HG02678 (cell line): ENCODE data around the gene DNAI2.
"Not testable (repeated sequence)": the region's sequence is repeated elsewhere in the genome, so short reads cannot be mapped to it uniquely, and the experiment has no call there.

Source experiments
- ATAC-seq: cut with Tn5 transposase; IDR thresholded peaks from one replicate; pipeline ENCODE4 v1.9.1; 2021; ENCODE audit warnings: mild to moderate bottlenecking, moderate library complexity; ENCODE audit not compliant: unreplicated experiment

Gene DNAI2

GRCh38 chr17:74274709-74275340 lies 791 bp downstream of the DNAI2 start:
- ATAC-seq = no peak

- ATAC-seq = no peak
Measured at GRCh38 chr17:74276051-74276476, 2.0 kb downstream of the DNAI2 start.

DNA sequence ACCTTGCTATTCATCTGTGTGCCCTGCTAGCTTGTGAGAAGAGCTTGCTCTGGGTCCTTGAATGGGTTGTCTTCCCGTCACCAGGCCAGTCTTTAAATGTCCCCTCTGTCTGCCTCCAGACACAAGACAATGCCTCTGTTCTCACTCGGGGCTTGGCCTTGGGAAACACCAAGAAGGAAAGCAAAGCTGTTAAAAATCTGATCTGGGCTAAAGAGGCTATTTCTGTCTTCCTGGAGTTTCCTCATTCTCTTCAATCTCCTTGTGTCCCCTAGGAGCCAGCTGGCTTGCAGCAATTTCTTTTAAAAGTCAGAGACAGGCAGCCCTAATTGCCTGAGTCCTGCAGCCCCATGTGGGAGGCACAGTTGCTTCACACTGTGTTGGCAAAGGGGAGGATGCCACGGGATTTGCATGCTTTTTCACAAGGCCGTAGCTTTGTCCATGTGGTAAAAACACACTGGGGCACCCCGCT lies 2.5 kb downstream of the DNAI2 start:
- ATAC-seq = no peak

DNA sequence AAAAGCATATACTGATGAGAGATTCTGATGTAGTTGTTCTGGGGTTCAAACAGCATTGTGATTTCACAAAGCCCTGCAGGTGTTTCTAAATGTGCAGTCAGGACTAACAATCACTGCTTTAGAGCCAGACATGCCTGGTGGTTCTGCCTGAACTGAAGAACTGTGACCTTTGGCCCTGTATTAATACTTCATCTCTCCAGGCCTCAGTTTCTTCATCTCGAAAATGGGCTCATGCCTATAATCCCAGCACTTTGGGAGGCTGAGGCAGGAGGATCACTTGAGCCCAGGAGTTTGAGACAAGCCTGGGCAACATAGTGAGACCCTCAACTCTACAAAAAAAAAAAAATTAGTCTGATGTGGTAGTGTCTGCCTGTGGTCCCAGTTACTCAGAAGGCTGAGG lies 3.9 kb downstream of the DNAI2 start:
- no peak for ATAC-seq

GRCh38 chr17:74279617-74280016 lies 5.6 kb downstream of the DNAI2 start:
- not testable (repeated sequence) for ATAC-seq

- no peak for ATAC-seq
Measured at GRCh38 chr17:74280093-74280513, 6.1 kb downstream of the DNAI2 start.

DNA sequence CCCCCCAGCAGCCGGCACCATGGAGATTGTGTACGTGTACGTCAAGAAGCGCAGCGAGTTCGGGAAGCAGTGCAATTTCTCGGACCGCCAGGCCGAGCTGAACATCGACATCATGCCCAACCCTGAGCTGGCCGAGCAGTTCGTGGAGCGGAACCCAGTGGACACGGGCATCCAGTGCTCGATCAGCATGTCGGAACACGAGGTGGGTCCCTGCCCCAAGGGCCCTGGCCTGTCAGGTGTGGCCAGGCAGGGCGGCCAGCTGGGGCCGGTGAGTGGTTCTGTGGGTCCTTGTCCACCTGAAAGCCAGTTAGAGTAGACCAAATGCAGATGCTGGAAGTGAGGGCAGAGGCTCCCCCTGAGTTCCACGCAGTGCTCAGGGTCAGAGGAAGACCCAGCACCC lies 7.8 kb downstream of the DNAI2 start:
- no peak for ATAC-seq

GRCh38 chr17:74282274-74282586 lies 8.2 kb downstream of the DNAI2 start:
- not testable (repeated sequence) for ATAC-seq

DNA sequence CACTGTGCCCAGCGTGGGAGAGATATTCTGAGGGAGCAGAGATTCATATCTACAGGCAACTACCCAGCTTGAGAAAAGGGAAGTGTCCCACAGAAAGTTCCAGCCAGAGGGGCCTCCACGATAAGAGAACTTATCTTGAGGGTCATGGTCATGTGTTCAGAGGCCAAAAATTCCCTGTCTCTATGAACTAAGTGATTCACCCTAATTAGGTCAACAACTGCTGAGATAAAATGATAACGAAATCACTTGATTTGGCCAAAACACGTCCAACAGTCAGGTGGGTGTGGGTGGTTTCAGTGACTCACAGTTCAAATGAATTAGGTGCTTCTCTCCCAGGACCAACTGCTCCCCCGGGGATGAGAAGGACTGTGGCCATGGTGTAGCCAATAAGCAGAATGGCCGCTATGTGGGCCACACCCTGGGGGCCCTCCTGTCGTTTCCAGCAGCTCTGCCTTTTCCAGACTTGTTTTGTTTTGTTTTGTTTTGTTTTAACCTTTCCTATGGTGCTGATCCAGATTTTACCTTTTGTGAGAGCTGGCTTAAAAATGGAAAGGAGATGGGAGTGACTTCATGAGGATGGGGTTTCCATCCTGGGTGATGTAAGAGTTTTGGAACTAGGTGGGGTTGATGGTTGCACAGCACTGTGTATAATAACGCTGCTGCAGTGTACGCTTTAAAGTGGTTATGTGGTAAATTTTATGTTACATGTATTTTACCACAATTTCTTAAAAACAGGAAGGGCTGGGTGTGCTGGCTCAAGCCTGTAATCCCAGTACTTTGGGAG lies 8.7 kb downstream of the DNAI2 start:
- ATAC-seq = no peak

DNA sequence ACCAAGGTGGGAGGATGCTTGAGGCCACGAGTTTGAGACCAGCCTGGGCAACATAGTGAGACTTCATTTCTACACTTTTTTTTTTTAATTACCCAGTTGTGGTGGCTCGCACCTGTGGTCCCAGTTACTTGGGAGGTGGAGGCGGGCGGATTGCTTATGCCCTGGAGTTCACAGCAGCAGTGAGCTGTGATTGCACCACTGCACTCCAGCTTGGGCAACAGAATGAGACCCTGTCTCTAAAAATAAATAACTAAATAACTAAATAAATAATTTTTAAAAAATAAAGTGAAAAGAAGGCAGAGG lies 9.3 kb downstream of the DNAI2 start:
- ATAC-seq = no peak

GRCh38 chr17:74287031-74287602 lies 13.1 kb downstream of the DNAI2 start:
- ATAC-seq = no peak

DNA sequence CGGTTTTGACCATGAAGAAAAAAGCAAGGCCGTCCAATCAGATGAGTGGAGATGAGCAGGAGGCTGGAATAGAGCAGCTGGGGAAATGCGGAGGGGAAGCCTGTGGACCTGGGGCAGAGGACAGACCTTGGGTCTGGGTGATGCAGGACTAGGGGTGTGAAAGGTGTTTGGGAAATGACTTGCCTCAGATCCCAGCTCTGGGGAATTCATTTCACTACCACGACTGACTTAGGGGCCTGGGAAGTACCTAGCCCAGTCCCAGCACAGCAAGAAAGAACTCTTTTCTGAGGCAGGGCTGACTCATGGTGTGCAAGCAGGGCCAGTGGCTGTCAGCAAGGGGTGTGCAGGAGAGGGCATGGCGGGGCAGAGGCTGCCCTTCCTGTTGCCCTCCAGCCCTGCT lies 14.8 kb downstream of the DNAI2 start:
- ATAC-seq = peak; percentile 52

DNA sequence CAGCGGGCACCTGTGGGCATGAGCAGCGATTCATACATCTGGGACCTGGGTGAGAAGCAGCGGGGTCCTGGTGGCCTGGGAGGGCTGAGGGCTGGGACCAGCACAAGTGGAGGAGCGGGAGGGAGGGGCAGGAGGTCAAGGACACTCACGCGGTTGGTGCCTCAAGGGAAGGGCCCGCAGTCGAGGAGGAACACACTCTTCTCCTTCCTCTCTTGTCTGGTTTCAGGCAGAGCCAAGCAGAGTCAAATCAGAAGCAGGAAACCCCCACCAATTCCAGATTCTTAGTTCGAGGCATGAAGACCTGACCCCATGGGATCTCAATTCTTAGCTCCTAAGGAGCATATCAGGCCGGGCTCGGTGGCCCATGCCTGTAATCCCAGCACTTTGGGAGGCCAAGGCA lies 15.7 kb downstream of the DNAI2 start:
- no peak for ATAC-seq

DNA sequence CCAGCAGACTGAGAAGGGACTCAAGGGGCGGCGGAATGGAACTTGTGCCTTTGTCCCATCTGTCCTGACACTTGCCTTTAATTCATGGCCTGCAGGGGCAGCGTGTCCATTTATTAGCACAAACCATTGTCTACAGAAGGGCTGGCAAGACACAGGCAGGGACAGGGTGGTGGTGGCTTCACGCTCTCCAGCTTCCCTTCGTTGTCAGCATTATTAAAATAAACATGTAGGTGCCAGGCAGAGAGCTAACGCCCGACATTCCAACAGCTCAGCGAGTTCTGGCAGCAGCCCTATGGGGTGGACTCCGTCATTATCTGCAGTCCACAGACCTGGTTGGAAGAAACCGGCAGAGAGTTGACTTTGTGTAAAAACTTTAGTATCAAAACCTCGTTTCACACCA lies 16.3 kb downstream of the DNAI2 start:
- ATAC-seq = no peak

DNA sequence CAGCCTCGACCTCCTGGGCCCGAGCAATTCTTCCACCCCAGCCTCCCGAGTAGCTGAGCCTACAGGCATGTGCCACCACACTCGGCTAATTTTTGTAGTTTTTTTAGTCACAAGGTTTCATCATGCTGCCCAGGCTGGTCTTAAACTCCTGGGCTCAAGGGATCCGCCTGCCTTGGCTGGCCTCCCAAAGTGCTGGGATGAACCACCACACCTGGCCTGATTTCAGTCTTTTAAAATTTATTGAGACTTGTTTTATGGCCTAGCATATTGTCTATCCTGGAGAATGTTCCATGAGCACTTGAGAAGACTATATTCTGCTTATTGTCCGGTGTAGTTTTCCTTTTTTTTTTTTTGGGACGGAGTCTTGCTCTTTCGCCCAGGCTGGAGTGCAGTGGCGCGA lies 18.5 kb downstream of the DNAI2 start:
- ATAC-seq = no peak

DNA sequence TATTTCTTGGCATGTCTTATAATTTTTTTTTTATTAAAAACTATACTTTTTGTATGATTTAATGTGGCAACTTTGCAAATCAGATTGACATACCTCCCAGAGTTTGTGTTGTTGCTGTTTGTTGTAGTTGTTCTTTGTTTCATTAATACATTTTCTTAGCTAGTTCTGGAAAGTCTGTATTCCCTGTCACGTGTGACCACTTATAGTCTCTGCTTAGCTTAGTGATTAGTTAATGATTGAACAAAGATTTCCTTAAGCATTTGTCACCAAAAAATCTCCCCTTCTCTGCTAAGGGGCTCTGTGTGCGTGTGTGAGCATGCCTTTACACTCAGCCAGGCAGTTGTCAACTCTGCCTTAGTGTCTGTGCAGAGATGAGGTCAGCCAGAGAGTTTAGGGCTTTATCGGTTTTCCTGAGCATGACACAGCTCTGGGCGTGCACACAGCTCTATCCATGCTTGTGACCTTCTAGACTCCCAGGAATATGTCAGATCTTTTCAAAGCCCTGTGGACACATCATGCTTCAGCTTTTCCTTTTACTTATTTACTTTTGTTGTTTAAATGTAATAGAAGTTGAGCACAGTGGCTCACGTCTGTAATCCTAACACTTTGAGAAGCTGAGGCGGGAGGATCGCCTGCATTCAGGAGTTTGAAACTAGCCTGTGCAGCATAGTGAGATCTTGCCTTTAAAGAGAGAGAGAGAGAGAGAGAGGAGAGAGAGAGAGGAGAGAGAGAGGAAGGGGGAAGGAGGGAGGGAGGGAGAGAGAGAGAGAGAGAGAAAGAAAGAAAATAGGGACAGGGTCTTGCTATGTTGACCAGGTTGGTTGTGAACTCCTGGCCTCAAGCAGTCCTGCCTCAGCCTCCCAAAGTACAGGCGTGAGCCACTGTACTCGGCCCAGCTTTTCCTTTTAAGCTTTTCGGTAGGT lies 21.9 kb downstream of the DNAI2 start:
- no peak for ATAC-seq

- no peak for ATAC-seq
Measured at GRCh38 chr17:74296548-74296936, 22.5 kb downstream of the DNAI2 start.

DNA sequence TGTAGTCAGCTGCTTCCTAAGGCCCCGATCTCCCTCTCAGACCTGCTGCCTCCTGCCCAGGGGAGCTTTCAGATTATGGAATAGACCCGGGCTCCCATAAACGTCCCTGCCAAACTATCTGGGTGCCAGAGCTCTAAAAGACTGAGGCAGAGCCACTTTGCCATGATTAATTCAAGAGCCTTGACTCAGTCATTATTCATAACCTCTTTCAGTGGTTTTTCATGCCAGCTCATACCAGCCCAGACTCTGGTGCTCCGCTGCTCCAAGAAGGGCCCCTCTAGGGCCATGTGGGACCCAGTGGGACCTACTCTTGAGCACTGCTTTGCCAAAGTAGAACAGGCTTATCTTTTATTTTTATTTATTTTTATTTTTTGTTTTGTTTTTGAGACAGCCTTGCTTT lies 23.9 kb downstream of the DNAI2 start:
- no peak for ATAC-seq

DNA sequence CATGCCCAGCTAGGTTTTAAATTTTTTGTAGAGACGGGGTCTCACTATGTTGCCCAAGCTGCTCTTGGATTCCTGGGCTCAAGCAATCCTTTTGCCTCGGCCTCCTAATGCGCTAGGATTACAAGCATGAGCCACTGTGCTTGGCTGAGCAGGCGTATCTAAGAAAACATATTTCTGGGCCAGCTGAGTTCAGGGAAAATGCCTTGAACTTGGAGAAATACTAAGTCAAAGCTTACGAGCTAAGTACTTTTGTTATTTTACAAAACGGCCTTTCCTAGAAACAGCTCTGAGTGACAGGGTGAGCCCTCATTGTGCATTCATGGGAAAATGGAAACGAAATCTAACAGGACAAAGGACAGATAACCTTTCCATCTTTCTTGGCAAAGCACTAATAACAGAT lies 24.7 kb downstream of the DNAI2 start:
- ATAC-seq = no peak

DNA sequence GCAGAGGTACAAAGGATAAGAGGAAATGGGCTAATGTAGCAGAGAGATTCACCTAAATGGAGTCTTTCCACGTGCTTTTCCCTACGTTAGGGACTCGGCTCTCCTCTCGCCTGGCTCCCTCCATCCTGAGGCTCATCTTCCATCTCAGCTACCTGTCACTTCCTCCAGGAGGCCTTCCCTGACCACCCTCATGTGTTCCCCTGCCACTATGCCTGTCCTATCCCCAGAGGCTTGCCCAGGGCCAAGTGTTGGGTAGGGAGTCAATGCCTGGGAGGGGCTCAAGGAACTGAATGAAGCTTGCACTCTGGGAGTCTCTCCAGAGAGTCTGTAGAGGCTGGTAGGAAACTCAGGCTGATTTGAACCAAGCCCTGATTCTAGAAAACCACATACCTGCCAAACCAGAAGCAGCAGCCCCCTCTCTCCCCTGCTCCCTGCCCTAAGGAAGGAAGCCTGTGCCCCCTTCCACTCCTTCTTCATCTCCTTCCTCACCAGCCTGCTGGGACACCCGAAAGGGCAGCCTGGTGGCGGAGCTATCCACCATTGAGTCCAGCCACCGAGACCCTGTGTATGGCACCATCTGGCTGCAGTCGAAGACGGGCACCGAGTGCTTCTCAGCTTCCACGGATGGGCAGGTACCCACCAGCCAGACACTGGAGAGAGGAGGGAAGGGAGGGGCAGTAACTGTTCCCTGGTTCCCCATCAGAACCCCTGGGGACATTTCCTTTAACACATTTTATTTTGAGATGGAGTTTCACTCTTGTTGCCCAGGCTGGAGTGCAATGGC lies 25.4 kb downstream of the DNAI2 start:
- ATAC-seq = no peak

- ATAC-seq = no peak
Measured at GRCh38 chr17:74303305-74303704, 29.3 kb downstream of the DNAI2 start.
